Measurements from ENCODE around the gene PGLYRP2.

The PGLYRP2 gene

DNA sequence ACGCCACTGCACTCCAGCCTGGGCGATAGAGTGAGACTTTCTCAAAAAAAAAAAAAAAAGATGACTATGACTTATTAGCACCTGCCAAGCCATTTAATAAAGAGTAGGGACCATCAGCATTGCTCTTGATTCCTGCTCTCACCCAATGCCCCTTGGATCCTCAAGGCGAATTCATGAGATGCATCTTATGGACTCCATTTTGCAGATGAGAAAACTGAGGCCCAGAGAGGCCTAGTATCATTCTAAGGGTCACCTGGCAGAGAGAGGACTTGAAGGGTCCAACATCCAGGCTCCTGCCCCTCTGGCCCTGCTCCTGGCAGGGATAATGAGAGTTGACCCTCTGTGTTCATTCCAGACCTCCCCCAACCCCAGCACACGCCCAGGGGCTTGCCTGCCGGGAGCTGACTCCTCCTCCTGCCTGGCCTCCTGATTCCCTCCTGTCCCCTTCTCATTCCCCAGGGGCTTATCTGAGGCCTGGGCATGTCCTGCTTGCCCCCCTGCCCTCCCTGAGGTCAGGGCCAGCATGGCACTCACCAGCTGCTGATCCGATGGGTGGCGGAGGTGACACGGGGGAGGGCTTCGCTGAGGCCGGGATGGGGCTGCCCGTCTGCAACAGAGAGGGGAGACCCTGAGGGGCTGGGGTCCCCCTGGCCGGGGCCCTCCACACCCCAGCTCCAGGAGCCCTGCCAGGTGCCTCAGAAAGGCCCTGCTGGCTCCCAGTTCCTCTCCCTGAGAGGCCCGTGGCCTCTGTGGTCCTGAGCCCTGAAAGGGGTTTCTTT lies 37.0 kb downstream of the PGLYRP2 start:
- Histone ChIP-seq H3K9ac (ENCODE audit: low read depth, low read length) (no peak overlapping the region), H3K79me2 (ENCODE audit: insufficient read depth, low read length) (no peaks in the 10 kb centered on the region), H4K20me1 (ENCODE audit: insufficient read depth, low read length) (no peaks in the 10 kb centered on the region), H3K27me3 (ENCODE audit: insufficient read depth, low read length, poor library complexity) (no peaks in the 10 kb centered on the region), H2AFZ (ENCODE audit: low read depth, low read length) (no peak overlapping the region), H3K4me1 (ENCODE audit: insufficient read depth, low read length) (no peaks in the 10 kb centered on the region), H3K36me3 (ENCODE audit: insufficient read depth, low read length) (no peaks in the 10 kb centered on the region), H3K4me3 (ENCODE audit: low read depth in 1 of 2, low read length in 2 of 2) (no peak overlapping the region), H3K9me3 (ENCODE audit: insufficient read depth, low read length, severe bottlenecking) (no peaks in the 10 kb centered on the region), H3K27ac (ENCODE audit: low read length) (no peak overlapping the region), H3K4me2 (ENCODE audit: insufficient read depth, low read length) (no peak overlapping the region)
- ATAC-seq (ENCODE audit: insufficient read depth, low read depth) (no peak), DNase-seq (no peak)
- TF ChIP-seq CTCF (IDR thresholded peaks at IDR 0.05; ENCODE audit: borderline replicate concordance, extremely low read depth, low read length, poor library complexity, severe bottlenecking) (no peak), EZH2 (IDR thresholded peaks at IDR 0.05; ENCODE audit: borderline replicate concordance, low read depth, low read length, severe bottlenecking) (no peak)

DNA sequence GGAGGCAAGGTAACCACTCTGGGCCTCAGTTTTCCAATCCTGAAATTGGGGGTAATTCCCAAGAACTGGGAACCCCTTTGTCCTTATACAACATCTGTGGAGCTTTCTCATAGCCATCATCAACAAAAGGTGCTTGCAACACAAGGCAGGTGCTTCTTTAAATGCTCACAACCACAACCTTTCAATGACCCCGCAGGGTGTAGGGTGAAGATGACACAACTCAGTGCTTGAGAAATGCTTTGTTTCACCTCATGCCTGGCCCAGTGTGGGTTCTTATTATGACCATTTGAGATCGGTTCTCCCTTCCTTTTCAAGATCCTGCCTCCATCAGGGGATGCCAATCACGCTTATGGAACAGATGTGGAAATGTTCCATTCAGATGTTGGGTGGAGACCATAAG lies 38.0 kb downstream of the PGLYRP2 start:
- Histone ChIP-seq H4K20me1 (ENCODE audit: insufficient read depth, low read length) (no peaks in the 10 kb centered on the region), H3K4me2 (ENCODE audit: insufficient read depth, low read length) (no peak overlapping the region), H3K36me3 (ENCODE audit: insufficient read depth, low read length) (no peaks in the 10 kb centered on the region), H3K4me3 (ENCODE audit: low read depth in 1 of 2, low read length in 2 of 2) (no peak overlapping the region), H3K9me3 (ENCODE audit: insufficient read depth, low read length, severe bottlenecking) (no peaks in the 10 kb centered on the region), H3K79me2 (ENCODE audit: insufficient read depth, low read length) (no peaks in the 10 kb centered on the region), H2AFZ (ENCODE audit: low read depth, low read length) (no peak overlapping the region), H3K4me1 (ENCODE audit: insufficient read depth, low read length) (no peaks in the 10 kb centered on the region), H3K27ac (ENCODE audit: low read length) (no peak overlapping the region), H3K9ac (ENCODE audit: low read depth, low read length) (no peak overlapping the region), H3K27me3 (ENCODE audit: insufficient read depth, low read length, poor library complexity) (no peaks in the 10 kb centered on the region)
- TF ChIP-seq EZH2 (IDR thresholded peaks at IDR 0.05; ENCODE audit: borderline replicate concordance, low read depth, low read length, severe bottlenecking): no peak
- TF ChIP-seq CTCF (IDR thresholded peaks at IDR 0.05; ENCODE audit: borderline replicate concordance, extremely low read depth, low read length, poor library complexity, severe bottlenecking): no peak
- no peak for DNase-seq
- ATAC-seq (ENCODE audit: insufficient read depth, low read depth): no peak

DNA sequence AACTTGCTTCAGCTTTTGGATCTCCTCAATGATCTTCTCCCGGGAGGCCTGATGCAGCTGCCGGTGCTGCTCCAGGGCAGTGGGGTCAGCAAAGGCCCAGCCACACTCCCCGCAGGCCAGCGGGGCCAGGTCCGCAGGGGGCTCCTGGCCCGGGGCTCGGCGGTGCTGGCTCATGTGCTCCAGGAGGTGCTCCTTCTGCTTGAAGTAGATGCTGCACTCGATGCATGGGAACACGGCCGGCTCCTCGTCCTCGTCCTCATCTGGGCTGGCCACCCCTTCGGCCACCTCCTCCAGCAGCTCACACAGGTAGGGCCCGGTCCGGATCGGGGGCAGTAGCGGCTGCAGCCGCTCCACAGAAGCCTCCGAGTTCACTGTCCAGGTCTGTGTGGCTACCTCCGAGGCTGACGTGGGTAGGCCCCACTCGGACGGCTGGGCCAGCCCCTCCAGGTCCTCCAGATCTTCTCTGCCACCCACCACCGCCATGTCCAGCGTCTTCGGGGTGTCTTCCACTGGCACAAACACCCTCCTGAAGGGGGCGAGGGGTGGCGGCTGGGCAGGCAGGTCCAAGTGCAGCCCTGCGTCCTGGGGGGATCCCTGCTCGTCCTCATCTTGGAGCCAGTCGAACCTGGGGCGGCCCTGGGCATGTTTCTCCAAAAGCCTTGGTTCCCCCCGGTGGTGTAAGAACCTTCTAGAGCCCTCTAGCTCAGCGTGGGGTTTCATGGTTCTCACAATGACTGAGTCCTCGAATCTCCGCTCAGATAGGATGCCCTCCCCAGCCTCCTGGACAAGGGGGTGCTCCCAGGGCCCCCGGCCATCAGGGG lies 39.3 kb downstream of the PGLYRP2 start:
- H3K9me3 ChIP-seq (ENCODE audit: insufficient read depth, low read length, severe bottlenecking): no peaks in the 10 kb centered on the region
- H3K4me2 ChIP-seq (ENCODE audit: insufficient read depth, low read length): no peak overlapping the region
- H3K36me3 ChIP-seq (ENCODE audit: insufficient read depth, low read length): no peaks in the 10 kb centered on the region
- H3K27ac ChIP-seq (ENCODE audit: low read length): no peak overlapping the region
- H3K9ac ChIP-seq (ENCODE audit: low read depth, low read length): no peak overlapping the region
- no peak overlapping the region for H3K4me3 ChIP-seq (ENCODE audit: low read depth in 1 of 2, low read length in 2 of 2)
- ATAC-seq (ENCODE audit: insufficient read depth, low read depth): no peak
- no peaks in the 10 kb centered on the region for H3K27me3 ChIP-seq (ENCODE audit: insufficient read depth, low read length, poor library complexity)
- H2AFZ ChIP-seq (ENCODE audit: low read depth, low read length): no peak overlapping the region
- TF ChIP-seq EZH2 (IDR thresholded peaks at IDR 0.05; ENCODE audit: borderline replicate concordance, low read depth, low read length, severe bottlenecking): no peak
- TF ChIP-seq CTCF (IDR thresholded peaks at IDR 0.05; ENCODE audit: borderline replicate concordance, extremely low read depth, low read length, poor library complexity, severe bottlenecking): no peak
- no peaks in the 10 kb centered on the region for H3K4me1 ChIP-seq (ENCODE audit: insufficient read depth, low read length)
- no peaks in the 10 kb centered on the region for H4K20me1 ChIP-seq (ENCODE audit: insufficient read depth, low read length)
- no peak for DNase-seq
- no peaks in the 10 kb centered on the region for H3K79me2 ChIP-seq (ENCODE audit: insufficient read depth, low read length)
